Measurements from ENCODE around the gene ATG7.
"Not testable (repeated sequence)": the region's sequence is repeated elsewhere in the genome, so short reads cannot be mapped to it uniquely, and the experiment has no call there.

The ATG7 gene

DNA sequence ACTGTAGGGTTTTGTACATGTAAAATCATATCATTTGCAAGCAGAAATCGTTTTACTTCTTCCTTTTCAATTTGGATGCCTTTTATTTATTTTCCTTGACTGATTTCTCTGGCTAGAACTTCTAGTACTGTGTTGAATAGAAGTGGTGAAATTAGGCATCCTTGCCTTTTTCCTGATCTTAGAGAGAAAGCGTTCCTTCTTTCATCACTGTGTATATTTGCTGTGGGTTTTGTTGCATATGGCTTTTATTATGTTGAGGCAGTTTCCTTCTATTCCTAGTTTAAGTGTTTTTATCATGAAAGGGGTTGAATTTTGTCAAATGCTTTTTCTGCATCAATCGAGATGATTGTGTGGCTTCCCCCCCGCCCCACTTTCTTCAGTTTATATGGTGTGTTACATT, 140.9 kb downstream of the ATG7 start:
- in situ Hi-C loops (cut with HindIII; ENCODE audit: low sequenced_read_pairs): no loop called here

DNA sequence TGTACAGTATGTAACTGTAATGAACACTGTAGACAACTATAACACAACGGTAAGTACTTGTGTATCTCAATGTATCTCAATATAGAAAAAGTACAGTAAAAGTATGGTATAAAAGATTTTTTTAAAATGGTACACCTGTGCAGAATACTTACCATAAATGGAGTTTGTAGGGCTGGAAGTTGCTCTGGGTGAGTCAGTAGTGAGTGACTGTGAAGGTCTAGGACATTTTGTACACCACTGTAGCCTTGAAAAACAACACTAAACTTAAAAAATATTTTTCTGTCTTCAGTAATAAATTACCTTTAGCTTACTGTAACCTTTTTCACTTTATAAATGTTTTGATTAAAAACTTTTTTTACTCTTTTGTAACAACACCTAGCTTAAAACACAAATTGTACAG, 142.9 kb downstream of the ATG7 start:
- in situ Hi-C loops (cut with HindIII; ENCODE audit: low sequenced_read_pairs): no loop called here

DNA sequence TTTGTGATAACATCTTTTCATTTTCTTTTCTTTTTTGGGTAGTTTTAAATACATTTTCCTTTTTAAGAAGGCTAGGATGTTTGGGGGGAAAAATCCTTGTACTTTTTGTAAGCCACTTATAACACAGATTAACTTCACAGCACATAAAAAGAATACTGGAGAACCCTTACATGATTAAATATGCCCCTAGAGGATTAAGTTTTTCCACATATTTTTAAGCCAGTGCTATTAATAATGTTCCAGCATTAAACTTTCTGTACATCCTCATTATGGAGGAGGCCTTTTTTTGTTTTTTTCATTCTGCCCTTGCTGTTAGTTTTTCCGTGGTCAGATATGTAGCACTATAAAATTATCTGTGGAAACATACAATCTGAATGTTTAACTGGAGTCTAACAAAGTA, 147.9 kb downstream of the ATG7 start:
- in situ Hi-C loops (cut with HindIII; ENCODE audit: low sequenced_read_pairs): no loop called here

DNA sequence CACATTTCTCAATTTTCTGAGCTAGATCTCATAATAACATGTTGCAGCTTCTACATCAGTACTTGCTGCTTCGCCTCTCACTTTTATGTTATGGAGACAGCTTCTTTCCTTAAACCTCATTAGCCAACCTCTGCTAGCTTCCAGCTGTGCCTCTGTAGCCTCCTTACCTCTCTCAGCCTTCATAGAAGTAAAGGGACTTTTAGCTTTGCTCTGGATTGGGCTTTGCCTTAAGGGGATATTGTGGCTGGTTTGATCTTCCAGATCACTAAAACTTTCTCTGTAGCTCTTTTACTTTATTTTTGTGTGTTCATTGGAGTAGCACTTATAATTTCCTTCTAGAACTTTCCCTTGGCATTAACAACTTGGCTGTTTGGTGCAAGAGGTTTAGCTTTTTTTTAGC, 150.1 kb downstream of the ATG7 start:
- in situ Hi-C loops (cut with HindIII; ENCODE audit: low sequenced_read_pairs): no loop called here

DNA sequence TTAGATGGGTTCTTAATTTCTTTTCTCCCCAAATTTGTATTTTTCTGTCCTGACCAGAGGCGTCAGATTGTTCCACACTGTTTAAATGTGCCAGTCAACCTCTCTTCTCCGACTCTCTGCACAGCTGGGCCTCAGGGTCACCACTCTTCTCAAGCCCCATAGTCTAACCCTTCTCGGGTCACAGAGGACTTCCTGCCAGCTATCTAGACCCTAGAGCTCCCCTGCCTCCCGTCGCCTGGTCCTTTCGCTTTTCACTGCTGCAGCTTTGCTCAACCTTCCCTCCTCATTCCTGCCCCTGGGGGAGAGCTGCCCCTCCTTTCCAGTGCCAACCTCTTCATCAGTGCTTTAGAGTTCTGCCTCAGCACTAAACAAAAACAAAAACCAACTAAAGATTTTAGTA, 151.7 kb downstream of the ATG7 start:
- in situ Hi-C loops (cut with HindIII; ENCODE audit: low sequenced_read_pairs): no loop called here

DNA sequence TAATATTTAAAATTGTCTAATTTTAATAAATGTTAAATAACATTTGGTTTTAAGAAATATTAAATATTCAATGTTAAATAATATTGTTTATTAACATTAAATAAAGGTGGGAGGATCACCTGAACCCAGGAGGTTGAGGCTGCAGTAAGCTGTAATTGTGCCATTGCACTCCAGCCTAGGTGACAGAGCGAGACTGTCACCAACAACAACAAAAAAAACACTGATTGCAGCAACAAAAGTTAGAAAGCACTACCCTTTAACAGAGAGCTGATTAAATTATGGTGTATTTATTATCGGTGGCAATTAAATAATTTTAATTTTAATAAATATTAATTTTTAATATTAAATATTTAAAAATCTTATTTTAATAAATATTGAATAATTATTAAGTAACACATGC, 152.1 kb downstream of the ATG7 start:
- in situ Hi-C loops (cut with HindIII; ENCODE audit: low sequenced_read_pairs): no loop called here

DNA sequence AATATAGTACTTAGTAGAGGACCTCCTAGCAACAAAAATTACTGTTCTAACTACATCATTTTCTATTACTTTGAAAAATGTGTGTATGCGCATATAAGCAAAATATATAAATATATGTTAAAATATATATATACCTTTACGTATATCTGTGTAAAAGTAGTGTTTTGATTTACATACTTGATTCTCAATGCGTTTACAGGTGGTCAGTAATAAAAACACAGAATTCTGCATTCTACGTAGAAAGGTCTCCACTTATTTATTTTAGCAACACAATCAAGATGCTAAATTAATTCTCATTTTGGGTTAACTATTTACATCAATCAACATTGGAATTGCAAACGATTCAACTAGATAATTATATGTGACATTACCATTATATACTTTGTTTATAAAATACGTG, 158.0 kb downstream of the ATG7 start:
- in situ Hi-C loops (cut with HindIII; ENCODE audit: low sequenced_read_pairs): no loop called here

DNA sequence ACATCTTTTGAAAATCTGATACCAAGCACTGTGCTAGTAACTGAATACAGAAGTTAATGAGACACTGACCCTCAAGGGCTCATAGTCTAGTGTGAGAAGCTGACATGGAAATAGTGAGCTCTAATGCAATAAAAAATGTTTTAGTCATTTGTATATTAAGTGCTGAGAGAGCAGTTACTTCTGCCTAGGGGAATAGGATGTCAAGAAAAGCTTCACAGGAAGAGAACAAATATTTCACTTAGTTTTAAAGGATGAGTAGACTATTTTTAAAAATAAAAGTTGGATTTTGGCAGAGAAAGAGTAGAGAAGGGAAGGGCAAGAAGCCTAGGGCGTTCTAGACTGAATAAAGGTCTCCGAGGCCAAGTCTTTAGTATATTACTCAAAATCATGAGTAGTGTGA, 158.4 kb downstream of the ATG7 start:
- in situ Hi-C loops (cut with HindIII; ENCODE audit: low sequenced_read_pairs): no loop called here

DNA sequence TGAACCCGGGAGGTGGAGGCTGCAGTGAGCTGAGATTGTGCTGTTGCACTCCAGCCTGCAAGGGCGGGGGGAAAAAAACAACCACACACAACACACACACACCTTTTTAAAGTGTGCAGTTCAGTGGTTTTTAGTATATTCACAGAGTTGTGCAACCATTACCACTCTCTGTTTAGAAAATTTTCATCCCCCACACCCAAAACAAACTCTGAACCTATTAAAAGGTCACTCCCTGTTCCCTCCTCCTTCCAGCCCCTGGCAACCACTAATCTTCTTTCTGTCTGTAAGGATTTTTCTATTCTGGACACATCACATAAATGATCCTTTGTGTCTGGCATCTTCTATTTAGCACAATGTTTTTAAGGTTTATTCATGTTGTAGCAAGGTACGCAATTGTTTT, 159.1 kb downstream of the ATG7 start:
- in situ Hi-C loops (cut with HindIII; ENCODE audit: low sequenced_read_pairs): no loop called here

DNA sequence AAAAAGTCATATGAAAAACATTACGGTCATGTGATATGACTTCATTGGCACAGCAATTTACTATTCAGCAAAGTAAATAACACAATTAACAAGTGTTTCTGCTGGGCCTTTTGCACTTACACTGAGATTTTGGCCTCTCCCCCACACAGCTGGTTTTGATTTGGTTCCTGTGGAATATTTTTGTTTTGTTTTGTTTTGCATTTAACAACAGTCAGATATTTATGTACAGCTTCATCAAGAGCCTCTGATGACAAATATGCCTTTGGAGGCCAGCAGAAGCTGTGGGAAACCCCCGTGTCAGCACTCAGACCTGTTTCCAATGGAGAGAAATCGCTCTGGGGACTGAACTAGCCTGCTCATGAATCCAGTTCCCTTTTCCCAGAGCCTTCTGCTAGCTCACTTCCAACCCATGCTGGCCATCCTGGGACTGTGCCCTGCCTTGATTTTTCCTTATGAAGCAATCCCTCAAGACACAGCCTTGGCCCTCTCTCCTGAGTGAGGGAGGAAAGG, 161.9 kb downstream of the ATG7 start:
- in situ Hi-C loops (cut with HindIII; ENCODE audit: low sequenced_read_pairs): no loop called here

DNA sequence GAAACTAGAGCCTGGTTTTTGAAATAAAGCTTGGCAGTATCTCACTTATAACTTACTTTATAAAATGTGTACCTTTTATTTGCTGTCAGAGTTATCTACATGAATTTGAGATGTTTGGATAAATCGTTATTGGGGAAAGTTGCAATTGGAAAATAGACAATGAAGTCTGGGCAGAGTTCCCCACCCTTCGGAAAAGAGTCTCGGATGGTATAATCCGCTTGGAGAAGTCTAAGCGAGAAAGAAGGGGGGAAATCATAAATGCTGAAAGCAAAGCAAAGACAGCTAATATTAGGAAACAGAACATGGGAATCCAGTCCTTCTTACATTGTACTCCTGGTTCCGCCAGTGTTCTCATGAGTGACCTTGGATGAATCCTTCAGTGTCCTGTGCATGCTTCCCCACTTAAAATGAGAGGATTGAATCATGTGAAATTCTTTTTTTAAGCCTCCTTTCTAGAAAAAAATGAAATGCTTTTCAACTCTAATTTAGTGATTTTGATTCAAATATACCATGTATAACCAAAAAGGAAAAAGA, 162.4 kb downstream of the ATG7 start:
- in situ Hi-C loops (cut with HindIII; ENCODE audit: low sequenced_read_pairs): no loop called here

DNA sequence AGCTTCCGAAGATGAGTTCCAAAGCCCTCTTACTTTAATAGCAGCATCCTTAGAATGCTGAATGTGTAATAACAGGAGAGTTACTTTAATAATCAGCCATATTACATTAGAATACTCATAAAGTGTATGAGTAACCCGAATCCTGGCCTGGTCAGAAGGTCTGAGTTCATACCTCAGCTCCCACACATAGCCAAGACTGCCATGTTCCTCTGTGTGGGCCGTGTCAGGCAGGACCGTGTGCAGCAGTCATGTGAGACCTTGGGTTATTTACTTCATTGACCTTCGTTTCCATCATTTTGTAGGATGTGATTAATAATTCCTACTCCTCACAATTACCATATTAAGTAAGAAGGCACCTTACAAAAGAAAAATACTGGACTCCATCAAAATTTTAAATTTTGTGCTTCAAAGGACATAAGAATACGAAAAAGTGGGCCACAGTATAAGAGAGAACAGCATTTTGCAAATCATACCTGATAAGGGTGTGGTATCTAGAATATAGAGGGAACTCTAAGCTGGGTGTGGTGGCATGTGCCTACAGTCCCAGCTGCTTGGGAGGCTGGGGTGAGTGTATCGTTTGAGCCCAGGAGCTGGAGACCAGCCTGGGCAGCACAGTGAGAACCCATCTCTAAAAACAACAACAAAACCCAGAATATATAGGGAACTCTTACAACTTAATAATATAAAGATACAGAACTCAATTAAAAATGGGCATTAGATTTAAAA, 163.4 kb downstream of the ATG7 start:
- in situ Hi-C loops (cut with HindIII; ENCODE audit: low sequenced_read_pairs): no loop called here

DNA sequence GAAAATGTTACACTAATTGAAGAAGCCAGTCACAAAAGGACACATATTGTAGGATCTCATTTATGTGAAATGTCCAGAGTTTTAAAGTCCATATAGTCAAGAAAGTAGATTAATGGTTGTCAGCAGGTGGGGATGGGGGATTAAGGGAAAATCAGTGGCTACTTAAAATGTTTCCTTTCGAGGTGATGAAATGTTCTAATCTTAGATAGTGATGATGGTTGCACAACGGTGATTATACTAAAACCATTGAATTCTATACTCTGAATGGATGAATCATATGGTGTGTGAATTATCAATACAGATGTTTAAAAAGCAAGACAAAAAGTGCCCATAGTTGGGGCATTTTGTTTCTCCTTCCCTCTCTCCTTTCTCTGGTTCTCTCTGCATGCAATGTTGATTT, 164.6 kb downstream of the ATG7 start:
- in situ Hi-C loops (cut with HindIII; ENCODE audit: low sequenced_read_pairs): no loop called here

DNA sequence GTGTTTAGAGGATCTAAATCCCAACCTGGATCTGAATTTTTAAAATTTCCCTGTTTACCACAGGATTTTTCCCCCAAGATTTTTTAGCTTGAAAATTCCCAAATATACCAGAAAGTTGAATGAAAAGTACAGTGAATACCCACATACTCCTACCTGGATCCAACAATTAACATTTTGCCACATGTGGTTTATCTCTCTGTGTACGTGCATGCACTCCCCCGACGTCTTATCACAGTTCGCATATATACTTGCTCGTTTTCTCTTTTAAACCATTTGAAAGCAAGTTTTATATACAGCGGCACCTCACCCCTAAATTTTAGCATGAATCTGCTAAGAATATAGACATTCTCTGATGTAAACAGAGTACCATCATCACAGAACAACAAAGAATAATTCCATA, 165.3 kb downstream of the ATG7 start:
- in situ Hi-C loops (cut with HindIII; ENCODE audit: low sequenced_read_pairs): no loop called here

DNA sequence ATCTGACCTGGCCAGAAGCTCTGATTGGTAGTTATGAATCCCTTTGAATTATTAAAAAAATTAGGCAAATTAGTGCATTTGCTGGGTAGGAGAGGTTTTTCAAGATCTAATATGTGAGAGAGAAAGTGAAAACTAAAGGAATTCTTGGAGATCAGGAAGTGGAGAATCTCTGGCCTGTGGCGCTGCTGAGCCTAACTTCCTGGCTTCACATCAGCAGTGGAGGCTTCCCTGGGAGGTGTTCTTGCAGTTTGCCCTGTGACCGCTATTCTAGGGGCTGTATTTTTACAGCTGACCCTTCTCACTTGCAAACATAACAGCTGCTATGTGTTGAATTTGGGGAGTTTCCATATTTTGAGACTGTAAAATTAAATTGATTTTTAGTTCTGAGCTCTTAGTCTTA, 166.4 kb downstream of the ATG7 start:
- in situ Hi-C loops (cut with HindIII; ENCODE audit: low sequenced_read_pairs): no loop called here

DNA sequence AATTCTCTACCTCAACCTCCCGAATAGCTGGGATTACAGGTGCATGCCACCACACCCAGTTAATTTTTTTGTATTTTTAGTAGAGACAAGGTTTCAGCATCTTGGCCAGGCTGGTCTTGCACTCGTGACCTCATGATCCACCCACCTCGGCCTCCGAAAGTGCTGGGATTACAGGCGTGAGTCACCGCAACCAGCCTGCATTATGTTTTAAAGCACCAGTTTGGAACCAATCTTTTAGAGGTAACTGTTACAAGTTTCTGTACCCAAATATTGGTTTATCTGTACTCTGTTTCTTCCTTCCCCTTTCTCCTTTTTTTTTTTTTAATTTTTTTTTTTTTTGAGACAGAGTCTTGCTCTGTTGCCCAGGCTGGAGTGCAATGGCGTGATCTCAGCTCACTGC, 169.1 kb downstream of the ATG7 start:
- in situ Hi-C loops (cut with HindIII; ENCODE audit: low sequenced_read_pairs): not testable (repeated sequence)

DNA sequence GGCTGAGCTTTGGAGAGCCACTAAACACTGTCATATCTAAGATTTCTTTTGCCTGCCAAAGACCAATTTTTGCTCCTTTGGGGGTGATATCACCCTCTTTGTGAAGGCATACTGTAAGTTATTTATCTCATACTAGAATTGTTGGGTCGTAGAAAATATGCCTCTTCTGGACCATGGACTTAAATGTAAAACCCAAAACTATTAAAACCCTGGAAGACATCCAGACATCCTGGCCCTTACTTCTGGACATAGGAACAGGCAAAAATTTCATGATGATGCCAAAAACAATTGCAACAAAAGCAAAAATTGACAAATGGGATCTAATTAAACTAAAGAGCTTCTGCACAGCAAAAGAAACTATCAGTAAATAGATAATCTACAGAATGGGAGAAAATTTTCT, 172.2 kb downstream of the ATG7 start:
- in situ Hi-C loops (cut with HindIII; ENCODE audit: low sequenced_read_pairs): no loop called here

DNA sequence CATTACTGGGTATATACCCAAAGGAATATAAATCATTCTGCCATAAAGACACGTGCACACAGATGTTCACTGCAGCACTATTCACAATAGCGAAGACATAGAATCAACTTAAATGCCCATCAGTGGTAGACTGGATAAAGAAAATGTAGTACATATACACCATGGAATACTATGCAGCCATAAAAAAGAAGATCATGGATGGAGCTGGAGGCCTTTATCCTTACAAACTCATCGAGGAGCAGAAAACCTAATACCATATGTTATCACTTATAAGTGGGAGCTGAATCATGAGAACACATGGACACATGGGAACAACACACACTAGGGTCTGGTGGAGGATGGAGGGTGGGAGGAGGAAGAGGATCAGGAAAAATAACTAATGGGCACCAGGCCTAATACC, 173.0 kb downstream of the ATG7 start:
- in situ Hi-C loops (cut with HindIII; ENCODE audit: low sequenced_read_pairs): not testable (repeated sequence)

DNA sequence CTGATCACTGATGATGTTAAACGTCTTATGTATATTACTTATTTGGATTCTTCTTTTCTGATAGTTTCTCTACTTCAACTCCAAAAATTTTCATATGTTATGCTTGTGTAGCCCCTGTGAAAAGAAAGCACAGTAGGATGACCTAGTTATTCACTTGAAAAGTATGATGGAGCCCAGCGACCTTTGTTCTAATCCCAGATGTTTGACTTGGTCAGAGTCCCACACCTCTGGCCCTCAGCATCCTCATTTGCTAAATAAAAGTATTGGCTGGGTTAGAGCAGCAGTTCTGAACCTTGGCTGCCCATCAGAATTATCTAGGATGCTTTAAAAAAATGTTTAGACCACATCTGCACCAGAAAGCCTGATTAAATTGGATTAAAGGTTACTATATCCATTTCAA, 173.7 kb downstream of the ATG7 start:
- in situ Hi-C loops (cut with HindIII; ENCODE audit: low sequenced_read_pairs): no loop called here

DNA sequence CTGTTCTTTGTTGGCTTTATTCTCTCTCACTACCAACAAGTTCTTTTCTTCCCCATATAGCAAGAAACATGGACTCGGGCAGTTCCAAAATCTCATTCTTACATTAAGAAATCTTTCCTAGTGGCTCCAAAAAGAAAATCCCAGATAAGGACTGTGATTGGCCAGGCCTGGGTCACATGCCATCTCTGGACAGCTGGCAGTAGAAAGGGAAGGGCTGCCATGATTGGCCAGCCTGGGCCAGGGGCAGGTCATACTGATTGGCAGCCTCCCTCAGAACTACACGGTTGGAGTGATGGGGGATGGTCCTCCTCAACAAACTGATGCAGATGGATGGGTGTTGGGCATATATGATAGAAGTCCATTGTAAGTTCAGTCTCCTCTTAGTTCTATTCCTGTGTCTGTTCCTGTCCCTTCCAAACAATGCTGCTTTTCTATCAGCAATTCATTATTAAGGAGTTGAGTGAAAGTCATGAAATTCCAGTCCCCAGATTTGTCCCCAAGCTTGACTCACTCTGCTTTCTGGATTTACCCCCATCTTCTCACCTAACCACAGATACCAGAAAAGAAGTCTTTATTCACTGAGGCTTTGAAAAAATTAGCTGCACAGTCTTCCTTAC, 175.5 kb downstream of the ATG7 start:
- in situ Hi-C loops (cut with HindIII; ENCODE audit: low sequenced_read_pairs): no loop called here

DNA sequence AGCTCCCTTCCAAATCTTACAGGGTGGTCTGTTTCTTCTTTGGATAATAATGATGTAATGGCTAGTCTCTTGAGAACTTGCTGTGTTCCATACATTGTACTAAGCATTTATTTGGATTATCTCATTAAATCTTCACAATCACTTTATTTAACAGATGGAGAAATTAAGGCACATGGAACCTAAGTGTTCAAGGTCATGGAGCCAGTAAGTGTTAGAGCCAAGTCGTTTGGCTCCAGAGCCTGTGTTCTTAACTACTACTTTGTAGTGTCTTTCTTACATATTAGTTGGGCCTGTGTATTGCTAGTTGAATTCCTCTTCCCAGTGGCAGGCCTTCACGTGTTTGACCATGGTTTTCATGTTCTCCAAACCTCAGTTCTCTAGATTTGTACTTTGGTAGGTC, 177.8 kb downstream of the ATG7 start:
- in situ Hi-C loops (cut with HindIII; ENCODE audit: low sequenced_read_pairs): no loop called here

DNA sequence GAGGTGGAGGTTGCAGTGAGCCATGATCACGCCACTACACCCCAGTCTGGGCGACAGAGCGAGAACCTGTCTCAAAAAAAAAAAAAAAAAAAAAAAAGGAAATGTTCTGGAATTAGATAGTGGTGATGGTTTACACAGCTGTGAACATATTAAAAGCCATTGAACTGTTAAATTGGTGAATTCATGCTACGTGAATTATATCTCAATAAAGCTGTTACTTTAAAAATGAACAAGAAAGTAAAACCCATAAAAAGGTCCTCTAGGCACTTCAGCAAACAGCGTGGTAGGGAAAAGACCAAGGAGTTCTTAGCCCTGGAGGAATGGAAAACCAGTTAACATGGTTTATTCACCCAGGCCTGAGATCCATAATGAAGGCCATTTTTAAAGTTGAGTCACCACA, 180.1 kb downstream of the ATG7 start:
- in situ Hi-C loops (cut with HindIII; ENCODE audit: low sequenced_read_pairs): no loop called here

Data from DLD1 (cell line).